ENCODE measurements around the gene ERBB2. TPM values are rescaled to one million over a fixed set of nuclear protein-coding genes. Genes with fewer than 3 reads are reported as not detected.
"Not testable (repeated sequence)": the region's sequence is repeated elsewhere in the genome, so short reads cannot be mapped to it uniquely, and the experiment has no call there.

ERBB2 gene
- total RNA-seq, 2 experiments from 2014 or later: 3.3 to 3.5 TPM

- CTCF ChIA-PET: no interaction called here
- POLR2A ChIA-PET: no interaction called here
Observed at GRCh38 chr17:39709998-39710964, 10.4 kb downstream of the ERBB2 start.

- CTCF ChIA-PET, POLR2A ChIA-PET: not testable (repeated sequence)
Observed at GRCh38 chr17:39711071-39711470, 11.2 kb downstream of the ERBB2 start.

GRCh38 chr17:39711851-39712250 is 12.0 kb downstream of the ERBB2 start:
- ChIA-PET POLR2A (no interaction called here), CTCF (no interaction called here)

GRCh38 chr17:39714234-39714633 is 14.4 kb downstream of the ERBB2 start:
- ChIA-PET CTCF (interaction anchor here (1.1 kb wide), 1 partner anchor 93 kb away, joined by 5 read pairs; no protein-coding TSS in a partner anchor), POLR2A (no interaction called here)

- ChIA-PET POLR2A (no interaction called here), CTCF (interaction anchor here (1.0 kb wide), 1 partner anchor 149 kb away, joined by 3 read pairs; no protein-coding TSS in a partner anchor)
Observed at GRCh38 chr17:39715375-39716072, 15.7 kb downstream of the ERBB2 start.

GRCh38 chr17:39716073-39716818 is 16.4 kb downstream of the ERBB2 start:
- CTCF ChIA-PET: interaction anchor here (0.9 to 1.1 kb wide), 2 partner anchors 13 to 94 kb away, joined by 3 to 7 read pairs; partner anchors contain the start of gene MIEN1

GRCh38 chr17:39716879-39717536 is 17.1 kb downstream of the ERBB2 start:
- ChIA-PET POLR2A (no interaction called here), CTCF (interaction anchor here (0.9 to 1.1 kb wide), 2 partner anchors 13 to 95 kb away, joined by 3 to 7 read pairs; partner anchors contain the start of gene MIEN1)

More at GRCh38 chr17:39716073-39716818, 16.4 kb downstream of the ERBB2 start:
- POLR2A ChIA-PET: no interaction called here

- CTCF ChIA-PET: no interaction called here
- POLR2A ChIA-PET: no interaction called here
Observed at GRCh38 chr17:39717660-39718059, 17.8 kb downstream of the ERBB2 start.

- CTCF ChIA-PET: interaction anchor here (1.2 to 2.9 kb wide), 3 partner anchors 10 to 98 kb away, joined by 3 to 9 read pairs (median 8); partner anchors contain the start of gene MIEN1
- POLR2A ChIA-PET: no interaction called here
Observed at GRCh38 chr17:39719563-39720355, 19.9 kb downstream of the ERBB2 start.

- ChIA-PET CTCF (interaction anchor here (1.1 to 1.8 kb wide), 2 partner anchors 9 to 100 kb away, joined by 5 to 6 read pairs; partner anchors contain the start of gene MIEN1), POLR2A (no interaction called here)
Observed at GRCh38 chr17:39722104-39722503, 22.2 kb downstream of the ERBB2 start.

- CTCF ChIA-PET: interaction anchor here (1.8 kb wide), 1 partner anchor 101 kb away, joined by 5 read pairs; no protein-coding TSS in a partner anchor
- POLR2A ChIA-PET: interaction anchor here (0.6 kb wide), 1 partner anchor 152 kb away, joined by 4 read pairs; no protein-coding TSS in a partner anchor
Observed at GRCh38 chr17:39722965-39723848, 23.3 kb downstream of the ERBB2 start.

- POLR2A ChIA-PET: no interaction called here
- CTCF ChIA-PET: no interaction called here
Observed at GRCh38 chr17:39724731-39725130, 24.9 kb downstream of the ERBB2 start.

GRCh38 chr17:39725923-39726322 is 26.1 kb downstream of the ERBB2 start:
- CTCF ChIA-PET: interaction anchor here (0.6 kb wide), 1 partner anchor 49 kb away, joined by 3 read pairs; no protein-coding TSS in a partner anchor
- POLR2A ChIA-PET: interaction anchor here (0.6 kb wide), 1 partner anchor 471 kb away, joined by 5 read pairs; no protein-coding TSS in a partner anchor

GRCh38 chr17:39726617-39727016 is 26.8 kb downstream of the ERBB2 start:
- POLR2A ChIA-PET: no interaction called here
- CTCF ChIA-PET: no interaction called here

- POLR2A ChIA-PET: no interaction called here
- CTCF ChIA-PET: interaction anchor here (1.4 kb wide), 1 partner anchor 27 kb away, joined by 3 read pairs; no protein-coding TSS in a partner anchor
Observed at GRCh38 chr17:39727556-39727955, 27.7 kb downstream of the ERBB2 start.

- ChIA-PET POLR2A (interaction anchor here (0.8 to 2.0 kb wide), 6 partner anchors 26 to 251 kb away, joined by 3 to 7 read pairs (median 4); no protein-coding TSS in a partner anchor), CTCF (interaction anchor here (0.6 to 4.0 kb wide), 19 partner anchors 10 to 251 kb away, joined by 3 to 32 read pairs (median 4); partner anchors contain the start of genes ERBB2 and PSMD3)
Observed at GRCh38 chr17:39729280-39729851, 29.5 kb downstream of the ERBB2 start.
